PC-9 (cell line): ENCODE data around the gene GMDS. TPM values are rescaled to one million over a fixed set of nuclear protein-coding genes. Genes with fewer than 3 reads are reported as not detected.

Experiments
- BruUV-seq: library from RNA; stranded (reverse); fragments of 400-500 nt; replicated peaks from 2 replicates; lab custom pipeline; 2021; lab: Mats Ljungman, UMichigan
- CTCF ChIA-PET: fragments of 300-600 bp; sonication (Branson Sonifier 250); formaldehyde crosslinking; loops from one replicate; lab custom pipeline; 2022; ENCODE audit warnings: antibody characterized with exemption; lab: Charles Lee
- POLR2A ChIA-PET: fragments of 300-600 bp; sonication (Branson Sonifier 250); formaldehyde crosslinking; loops from one replicate; lab custom pipeline; 2022; ENCODE audit warnings: antibody characterized with exemption; ENCODE audit not compliant: unreplicated experiment; lab: Charles Lee
- DNase-seq, 2 experiments: peaks; one replicate each; pipeline versions ENCODE4 v3.0.0 to v3.0.0-alpha.2; 2015 to 2022; ENCODE audit warnings: mixed read lengths in 1 of 2
- H2AFZ ChIP-seq: fragments of 200-600 bp; sonication (generic); 2 replicates; pipeline ENCODE4 v1.8.1; 2017; ENCODE audit warnings: antibody characterized with exemption
- H3F3A ChIP-seq: fragments of 200-600 bp; sonication (generic); 2 replicates; pipeline ENCODE4 v1.8.1; 2017; ENCODE audit warnings: antibody characterized with exemption, mild to moderate bottlenecking, low read depth; ENCODE audit not compliant: insufficient read depth
- H3K27ac ChIP-seq: fragments of 200-600 bp; sonication (generic); 2 replicates; pipeline ENCODE4 v1.6.1; 2016; ENCODE audit warnings: mixed run types
- H3K27me3 ChIP-seq: fragments of 200-600 bp; sonication (generic); 2 replicates; pipeline ENCODE4 v1.6.1; 2016; ENCODE audit warnings: low read depth, mixed run types; ENCODE audit not compliant: insufficient read depth
- H3K36me3 ChIP-seq: fragments of 200-600 bp; sonication (generic); 2 replicates; pipeline ENCODE4 v1.6.1; 2016; ENCODE audit warnings: low read depth, mixed run types
- H3K4me1 ChIP-seq: fragments of 200-600 bp; sonication (generic); replicated peaks from 2 replicates; pipeline ENCODE4 v1.6.1; 2016; ENCODE audit warnings: mixed run types; ENCODE audit not compliant: insufficient read depth
- H3K4me2 ChIP-seq: fragments of 200-600 bp; sonication (generic); 2 replicates; pipeline ENCODE4 v1.6.1; 2017; ENCODE audit warnings: mixed run types
- H3K4me3 ChIP-seq: fragments of 200-600 bp; sonication (generic); 2 replicates; pipeline ENCODE4 v1.6.1; 2016; ENCODE audit warnings: mixed run types
- H3K79me2 ChIP-seq: fragments of 200-600 bp; sonication (generic); 2 replicates; pipeline ENCODE4 v1.6.1; 2017; ENCODE audit warnings: low read depth, mixed run types
- H3K9me2 ChIP-seq: fragments of 200-600 bp; sonication (generic); 2 replicates; pipeline ENCODE4 v1.8.1; 2017; ENCODE audit warnings: mild to moderate bottlenecking; ENCODE audit not compliant: insufficient read depth
- H3K9me3 ChIP-seq: fragments of 200-600 bp; sonication (generic); 2 replicates; pipeline ENCODE4 v1.8.1; 2016; ENCODE audit warnings: low read depth; ENCODE audit not compliant: insufficient read depth
- H4K20me1 ChIP-seq: fragments of 200-600 bp; sonication (generic); 2 replicates; pipeline ENCODE4 v1.8.1; 2017; ENCODE audit not compliant: insufficient read depth
- CTCF ChIP-seq: fragments of 200-600 bp; sonication (generic); conservative IDR thresholded peaks from 2 replicates; pipeline ENCODE4 v1.6.1; 2017; ENCODE audit warnings: mixed run types, antibody characterized with exemption, mild to moderate bottlenecking, moderate library complexity
- EZH2 ChIP-seq: fragments of 200-600 bp; sonication (generic); IDR thresholded peaks from 2 replicates; pipeline ENCODE4 v1.8.0; 2017; ENCODE audit warnings: antibody characterized with exemption, low read depth
- intact Hi-C: fragments of 100-400 bp; cut with micrococcal nuclease; formaldehyde crosslinking; loops from one replicate; pipeline ENCODE4 v1.10.0; 2022; ENCODE audit not compliant: unreplicated experiment
- total RNA-seq: library from RNA; stranded (reverse); gene quantifications from 2 replicates; pipeline ENCODE4 v1.2.3, GENCODE V29; 2021

Gene GMDS
- total RNA-seq, 1 experiment from 2014 or later = 30.1 TPM

GRCh38 chr6:1584146-1584545 is 661.3 kb downstream of the GMDS start:
- DNase-seq = no peak
- no peaks in the 10 kb centered on the region for H3K36me3 ChIP-seq
- H3K79me2 ChIP-seq = no peaks in the 10 kb centered on the region
- H3K9me2 ChIP-seq = no peaks in the 10 kb centered on the region
- CTCF ChIA-PET = no interaction called here
- H3K27me3 ChIP-seq = no peaks in the 10 kb centered on the region
- no peak overlapping the region for H2AFZ ChIP-seq
- H3K27ac ChIP-seq = no peak overlapping the region
- TF ChIP-seq CTCF = no peak
- no peak for TF ChIP-seq EZH2
- H3K4me3 ChIP-seq = no peak overlapping the region
- H3K9me3 ChIP-seq = no peaks in the 10 kb centered on the region
- H4K20me1 ChIP-seq = no peaks in the 10 kb centered on the region
- H3K4me1 ChIP-seq = no peaks in the 10 kb centered on the region
- POLR2A ChIA-PET = no interaction called here
- no peaks in the 10 kb centered on the region for H3F3A ChIP-seq
- intact Hi-C loops = no loop called here
- H3K4me2 ChIP-seq = no peak overlapping the region
- no TSS peak for BruUV-seq

- no peaks in the 10 kb centered on the region for H4K20me1 ChIP-seq
- H3K79me2 ChIP-seq = no peaks in the 10 kb centered on the region
- TF ChIP-seq CTCF = no peak
- TF ChIP-seq EZH2 = no peak
- no peak overlapping the region for H3K27ac ChIP-seq
- no peak overlapping the region for H3K4me3 ChIP-seq
- no TSS peak for BruUV-seq
- no peaks in the 10 kb centered on the region for H3F3A ChIP-seq
- no peak overlapping the region for H2AFZ ChIP-seq
- H3K4me1 ChIP-seq = no peaks in the 10 kb centered on the region
- ChIA-PET CTCF (no interaction called here), POLR2A (no interaction called here)
- intact Hi-C loops = no loop called here
- H3K9me2 ChIP-seq = no peaks in the 10 kb centered on the region
- H3K4me2 ChIP-seq = no peak overlapping the region
- H3K27me3 ChIP-seq = 0 out of 2 replicates have a peak, but pooled peaks cover 2% of the 10 kb centered on the region
- H3K36me3 ChIP-seq = no peaks in the 10 kb centered on the region
- no peaks in the 10 kb centered on the region for H3K9me3 ChIP-seq
- DNase-seq = no peak
Observed at GRCh38 chr6:1581120-1581991, 664.0 kb downstream of the GMDS start.

GRCh38 chr6:1580585-1580984 is 664.8 kb downstream of the GMDS start:
- Histone ChIP-seq H3K36me3 (no peaks in the 10 kb centered on the region), H3K27ac (no peak overlapping the region), H4K20me1 (no peaks in the 10 kb centered on the region), H3K4me1 (no peaks in the 10 kb centered on the region), H3K27me3 (0 out of 2 replicates have a peak, but pooled peaks cover 4% of the 10 kb centered on the region), H3K4me3 (no peak overlapping the region), H3K79me2 (no peaks in the 10 kb centered on the region), H3K9me2 (no peaks in the 10 kb centered on the region), H3F3A (no peaks in the 10 kb centered on the region), H3K9me3 (no peaks in the 10 kb centered on the region), H3K4me2 (no peak overlapping the region), H2AFZ (no peak overlapping the region)
- ChIA-PET CTCF (interaction anchor here (0.6 kb wide), 1 partner anchor 785 kb away, joined by 6 read pairs; no protein-coding TSS in a partner anchor), POLR2A (no interaction called here)
- no peak for DNase-seq
- TF ChIP-seq CTCF (no peak), EZH2 (no peak)
- no TSS peak for BruUV-seq
- intact Hi-C loops = no loop called here
